Measurements from ENCODE around the gene RPH3AL.

- TF ChIP-seq GLIS3 (CRISPR knock-in tag; IDR thresholded peaks at IDR 0.05) (no peak), ZNF565 (CRISPR knock-in tag; conservative IDR thresholded peaks at IDR 0.05; ENCODE audit: low read depth) (no peak), RARB (CRISPR knock-in tag; IDR thresholded peaks at IDR 0.05) (no peak), ZFP30 (CRISPR knock-in tag; IDR thresholded peaks at IDR 0.05) (no peak), PATZ1 (CRISPR knock-in tag; IDR thresholded peaks at IDR 0.05; ENCODE audit: borderline replicate concordance) (no peak), ZFP3 (CRISPR knock-in tag; IDR thresholded peaks at IDR 0.05) (no peak), ESRRG (CRISPR knock-in tag; IDR thresholded peaks at IDR 0.05) (no peak)
Measured at GRCh38 chr17:326010-326621, 26.5 kb downstream of the RPH3AL start.
